Adrenal gland (tissue), 12 donors: ENCODE measurements around the gene SIL1. TPM values are rescaled to one million over a fixed set of nuclear protein-coding genes. Genes with fewer than 3 reads are reported as not detected.
A peak's percentile ranks its signal among the peaks of the same experiment; 100 is the strongest.

Experiments used
- DNase-seq, 7 donors: peaks; one replicate each; pipeline ENCODE4 v3.0.0-alpha.2; 2019 to 2020
- H3K27ac ChIP-seq, 5 donors: fragments of 200-600 bp; sonication (generic) in 4 of 5; 1 replicate in 3 of 5; 2 replicates in 2 of 5; pipeline versions ENCODE4 v1.5.1 to v1.8.0; 2016 to 2020; ENCODE audit warnings: mild to moderate bottlenecking in 1 of 5
- H3K27me3 ChIP-seq: fragments of 200-600 bp; 2 replicates; pipeline ENCODE4 v1.8.0; 2021
- H3K36me3 ChIP-seq, 2 donors: fragments of 200-600 bp; replicated peaks in 1 of 2; 1 replicate in 1 of 2; 2 replicates in 1 of 2; pipeline versions ENCODE4 v1.5.1 to v1.8.0; 2018 to 2022
- H3K4me1 ChIP-seq, 2 donors: fragments of 200-600 bp; replicated peaks in 1 of 2; 1 replicate in 1 of 2; 2 replicates in 1 of 2; pipeline versions ENCODE4 v1.5.1 to v1.8.0; 2018 to 2021
- H3K4me3 ChIP-seq, 4 donors: fragments of 200-600 bp; sonication (generic) in 3 of 4; one replicate each; pipeline ENCODE4 v1.5.1; 2016 to 2018
- H3K9me3 ChIP-seq, 3 donors: fragments of 200-600 bp; sonication (generic) in 1 of 3; replicated peaks in 1 of 3; 1 replicate in 2 of 3; 2 replicates in 1 of 3; pipeline versions ENCODE4 v1.5.1 to v1.8.0; 2016 to 2021
- CTCF ChIP-seq, 6 experiments: fragments of 450-650 bp in 4 of 6; fragments of 200-600 bp in 2 of 6; sonication (generic) in 1 of 6; IDR thresholded peaks; 1 replicate in 5 of 6; 2 replicates in 1 of 6; pipeline versions ENCODE4 v1.5.1 to v1.8.0; 2016 to 2021; ENCODE audit warnings: antibody characterized with exemption in 6 of 6, mild to moderate bottlenecking in 2 of 6, moderate library complexity in 1 of 6
- POLR2A ChIP-seq, 2 donors: fragments of 450-650 bp; IDR thresholded peaks; one replicate each; pipeline ENCODE4 v1.6.1; 2017; ENCODE audit warnings: antibody characterized with exemption in 2 of 2, mild to moderate bottlenecking in 2 of 2, moderate library complexity in 1 of 2
- WGBS, 4 donors: extraction: QIAGEN DNeasy Blood & Tissue Kit in 2 of 4; methylation state at CpG; one replicate each; pipeline versions ENCODE4 v1.1.5 to v1.1.7; 2013 to 2017; 5-methylcytosine and 5-hydroxymethylcytosine counted together
- intact Hi-C, 2 donors: fragments of 100-400 bp; cut with DNase I; formaldehyde crosslinking; loops; one replicate each; pipeline versions ENCODE4 v1.14.1 to v1.15.0; 2022 to 2023
- polyA plus RNA-seq, 3 donors: library from polyadenylated mRNA; stranded (reverse); fragments of 200-250 nt in 2 of 3; fragments of 350-450 nt in 1 of 3; fragmentation: Illumina TruSeq in 1 of 3; extraction: RNeasy Lipid Tissue Mini Kit (QIAGEN cat#74804) in 1 of 3; gene quantifications; one replicate each; pipeline ENCODE4 v1.2.3, GENCODE V29; 2013 to 2014
- total RNA-seq, 9 donors: library from RNA; depleted of rRNA in 4 of 9; stranded (reverse); fragments of >200 nt in 4 of 9; fragments of 120-200 nt in 1 of 9; fragmentation: NEBNext Ultra II Directional in 1 of 9; extraction: Animal tissue kit (Norgen Biotek cat#: 25700) in 1 of 9; gene quantifications; one replicate each; pipeline versions ENCODE4 v1.1.0 to v1.2.4, GENCODE V29; 2013 to 2023
- donor health status: healthy with polysubstance abuse.
- donor health status: Bipolar disorder and iron deficiency.
- donor health status: DM: yes; HTN: yes; CAD: no.
- donor health status: DM: no; HTN: no; CAD: no.
- donor health status: DM: no; HTN: no; CAD: no.
- donor health status: DM: yes; HTN: yes; CAD: no.

The SIL1 gene
- total and polyA plus RNA-seq, 12 donors: 81.9 to 313 (median 142) TPM

- Histone ChIP-seq H3K9me3 (no peaks in the 10 kb centered on the region), H3K36me3 (no peaks in the 10 kb centered on the region), H3K27me3 (no peaks in the 10 kb centered on the region), H3K4me1 (peaks cover 10 to 25% of the 10 kb centered on the region in 2 donors), H3K27ac (peak overlapping the region in 2 of 5 donors; percentile 23 to 33), H3K4me3 (no peak overlapping the region)
- DNase-seq: no peak
- 56 to 75% (median 61%) methylated on average over 3 of the region's 3 CpGs for WGBS, 4 donors
- TF ChIP-seq CTCF (IDR thresholded peaks at IDR 0.05) (no peak), POLR2A (IDR thresholded peaks at IDR 0.05) (no peak)
- intact Hi-C loops: no loop called here
These were observed 8.0 kb downstream of the SIL1 start for GRCh38 chr5:139190125-139190524.

- Histone ChIP-seq H3K36me3 (no peaks in the 10 kb centered on the region), H3K9me3 (no peaks in the 10 kb centered on the region), H3K27me3 (no peaks in the 10 kb centered on the region), H3K4me1 (peaks cover 10 to 21% of the 10 kb centered on the region in 2 donors), H3K4me3 (no peak overlapping the region), H3K27ac (peak overlapping the region in 3 of 5 donors; percentile 7 to 62 (median 36))
- peak in 3 of 7 donors; percentile 11 to 50 (median 19) for DNase-seq
- WGBS, 4 donors: 70 to 79% (median 74%) methylated on average over 5 of the region's 5 CpGs
- intact Hi-C loops: no loop called here
- TF ChIP-seq CTCF (IDR thresholded peaks at IDR 0.05): no peak
- no peak for TF ChIP-seq POLR2A (IDR thresholded peaks at IDR 0.05)
These were observed 9.5 kb downstream of the SIL1 start for GRCh38 chr5:139188558-139189270.

- intact Hi-C loops: no loop called here
- no peaks in the 10 kb centered on the region for H3K27me3 ChIP-seq
- H3K4me3 ChIP-seq: no peak overlapping the region
- H3K4me1 ChIP-seq: peaks cover 6 to 37% of the 10 kb centered on the region in 2 donors
- H3K9me3 ChIP-seq: no peaks in the 10 kb centered on the region
- TF ChIP-seq CTCF (IDR thresholded peaks at IDR 0.05): no peak
- TF ChIP-seq POLR2A (IDR thresholded peaks at IDR 0.05): no peak
- H3K36me3 ChIP-seq: no peaks in the 10 kb centered on the region
- WGBS, 4 donors: 85 to 90% (median 88%) methylated on average over 6 of the region's 6 CpGs
- DNase-seq: no peak
- H3K27ac ChIP-seq: no peak overlapping the region
These were observed 11.3 kb downstream of the SIL1 start for GRCh38 chr5:139186752-139187326.

GRCh38 chr5:139186261-139186660 lies 11.9 kb downstream of the SIL1 start:
- H3K27ac ChIP-seq: no peak overlapping the region
- no peaks in the 10 kb centered on the region for H3K36me3 ChIP-seq
- no peak overlapping the region for H3K4me3 ChIP-seq
- no peak for DNase-seq
- intact Hi-C loops: no loop called here
- H3K27me3 ChIP-seq: no peaks in the 10 kb centered on the region
- H3K9me3 ChIP-seq: no peaks in the 10 kb centered on the region
- WGBS, 4 donors: 89 to 98% (median 94%) methylated on average over 3 of the region's 3 CpGs
- no peak for TF ChIP-seq POLR2A (IDR thresholded peaks at IDR 0.05)
- TF ChIP-seq CTCF (IDR thresholded peaks at IDR 0.05): no peak
- peaks cover 6 to 42% of the 10 kb centered on the region in 2 donors for H3K4me1 ChIP-seq
